ENCODE measurements around the gene CASP9. TPM values are rescaled to one million over a fixed set of nuclear protein-coding genes. Genes with fewer than 3 reads are reported as not detected.
"Not testable (repeated sequence)": the region's sequence is repeated elsewhere in the genome, so short reads cannot be mapped to it uniquely, and the experiment has no call there.

CASP9 gene
- total and polyA plus RNA-seq, 3 experiments from 2014 or later = 9.2 to 9.8 (median 9.6) TPM

- H3K27me3 ChIP-seq (ENCODE audit: insufficient read depth, low read length, poor library complexity, severe bottlenecking) = no peaks in the 10 kb centered on the region
- no peaks in the 10 kb centered on the region for H3K36me3 ChIP-seq (ENCODE audit: insufficient read depth, low read length)
- peak overlapping the region; percentile 92 to 100 (median 100) for H3K27ac Mint-ChIP-seq
- H3K9me3 ChIP-seq (ENCODE audit: low read length) = no peaks in the 10 kb centered on the region
- H3K4me1 Mint-ChIP-seq = peaks cover 48 to 60% (median 56%) of the 10 kb centered on the region in 3 donors
- peaks cover 0 to 1% of the 10 kb centered on the region in 2 donors for H3K27me3 Mint-ChIP-seq
- peak overlapping the region; percentile 79 to 98 (median 88) for H3K4me3 Mint-ChIP-seq
- peak overlapping the region; percentile 91 for H3K27ac ChIP-seq (ENCODE audit: low read depth, low read length)
- H3K36me3 Mint-ChIP-seq = peaks cover 0 to 5% (median 2%) of the 10 kb centered on the region in 3 donors
- POLR2A ChIA-PET = no interaction called here
- peak overlapping the region; percentile 74 for H3K4me3 ChIP-seq (ENCODE audit: low read length)
- H3K4me1 ChIP-seq (ENCODE audit: insufficient read depth, low read length) = peaks cover 21% of the 10 kb centered on the region
- DNase-seq = peak; percentile 98 to 100 (median 100)
- no peaks in the 10 kb centered on the region for H3K9me3 Mint-ChIP-seq
- CTCF ChIA-PET = no interaction called here
Measured at GRCh38 chr1:15524283-15525049, 451 bp upstream of the CASP9 start.

DNA sequence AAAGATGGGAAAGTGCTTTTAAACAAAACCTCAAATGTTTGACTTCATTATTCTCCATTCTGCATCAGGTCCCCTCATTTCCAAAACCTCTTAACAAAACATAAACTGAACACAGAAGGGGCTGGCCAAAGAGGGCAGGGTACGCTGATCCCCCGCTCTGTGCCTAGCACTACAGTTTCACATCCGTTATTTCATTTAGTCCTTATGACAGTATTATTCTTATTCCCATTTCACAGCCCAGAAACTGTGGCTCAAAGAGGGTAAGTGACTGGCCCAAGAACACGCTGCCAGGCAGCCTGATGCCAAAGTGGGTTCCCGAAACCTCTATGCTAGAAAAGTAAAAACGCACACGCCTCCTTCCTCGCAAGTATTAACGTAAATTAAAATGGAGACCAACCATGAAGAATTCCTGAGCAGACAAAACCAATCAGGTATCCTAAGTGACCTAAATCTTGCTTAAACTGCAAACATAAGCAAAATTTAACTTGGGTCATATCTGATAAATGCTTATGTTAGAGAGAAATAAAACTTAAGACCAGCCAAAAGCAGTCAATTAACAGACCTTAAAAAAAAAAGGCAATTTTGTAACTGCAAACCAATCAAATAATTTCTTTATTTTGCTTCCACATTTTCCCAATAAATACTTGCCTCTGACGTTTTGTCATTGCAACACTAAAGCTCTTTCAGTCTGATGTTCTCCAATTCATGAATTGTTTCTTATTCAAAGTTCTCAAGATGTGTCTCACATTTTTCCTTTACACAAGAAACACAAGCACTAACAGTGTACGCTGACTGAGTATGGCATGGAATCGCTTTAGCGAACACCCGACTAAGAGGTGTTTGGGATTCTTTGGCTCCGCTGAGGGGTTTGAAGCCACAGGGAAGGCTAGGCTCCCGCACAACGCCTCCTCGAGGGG is 653 bp downstream of the CASP9 start:
- peak overlapping the region; percentile 79 to 98 (median 88) for H3K4me3 Mint-ChIP-seq
- POLR2A ChIA-PET = no interaction called here

DNA sequence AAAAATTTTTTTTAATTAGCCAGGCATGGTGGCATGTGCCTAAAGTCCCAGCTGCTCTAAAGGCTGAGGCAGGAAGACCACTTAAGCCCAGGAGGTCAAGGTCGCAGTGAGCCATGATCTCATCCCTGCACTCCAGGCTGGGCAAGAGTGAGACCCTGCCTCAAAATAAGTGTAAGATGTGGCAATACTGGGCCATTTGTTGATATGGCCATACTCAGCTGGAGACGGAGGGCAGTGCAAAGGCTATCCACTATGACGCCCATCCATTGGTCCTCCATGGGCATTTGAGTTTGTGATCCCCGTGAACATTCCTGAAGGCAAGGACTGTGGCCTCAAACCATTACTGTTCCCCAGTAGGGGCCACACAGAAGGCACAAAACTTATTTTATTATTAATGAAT is 1.5 kb downstream of the CASP9 start:
- Mint-ChIP-seq H3K27me3 (peaks cover 0 to 1% of the 10 kb centered on the region in 2 donors), H3K4me3 (peak overlapping the region in 4 of 7 donors; percentile 33 to 88 (median 46)), H3K4me1 (peaks cover 37 to 47% (median 42%) of the 10 kb centered on the region in 3 donors), H3K27ac (peak overlapping the region in 2 of 8 donors; percentile 54 to 97), H3K36me3 (peaks cover 0 to 14% (median 4%) of the 10 kb centered on the region in 3 donors), H3K9me3 (no peaks in the 10 kb centered on the region)
- H3K4me1 ChIP-seq (ENCODE audit: insufficient read depth, low read length) = peaks cover 17% of the 10 kb centered on the region
- no peak overlapping the region for H3K4me3 ChIP-seq (ENCODE audit: low read length)
- no peak overlapping the region for H3K27ac ChIP-seq (ENCODE audit: low read depth, low read length)
- no peaks in the 10 kb centered on the region for H3K36me3 ChIP-seq (ENCODE audit: insufficient read depth, low read length)
- ChIA-PET CTCF (no interaction called here), POLR2A (no interaction called here)
- no peak for DNase-seq
- no peaks in the 10 kb centered on the region for H3K27me3 ChIP-seq (ENCODE audit: insufficient read depth, low read length, poor library complexity, severe bottlenecking)
- no peaks in the 10 kb centered on the region for H3K9me3 ChIP-seq (ENCODE audit: low read length)

More for the DNA sequence above, 653 bp downstream of the CASP9 start:
- Mint-ChIP-seq H3K4me1 (peaks cover 44 to 51% (median 50%) of the 10 kb centered on the region in 3 donors), H3K27ac (peak overlapping the region; percentile 92 to 100 (median 100)), H3K36me3 (peaks cover 0 to 6% (median 1%) of the 10 kb centered on the region in 3 donors), H3K9me3 (no peaks in the 10 kb centered on the region), H3K27me3 (peaks cover 0 to 1% of the 10 kb centered on the region in 2 donors)
- no peak for DNase-seq
- no peaks in the 10 kb centered on the region for H3K9me3 ChIP-seq (ENCODE audit: low read length)
- H3K27me3 ChIP-seq (ENCODE audit: insufficient read depth, low read length, poor library complexity, severe bottlenecking) = no peaks in the 10 kb centered on the region
- H3K27ac ChIP-seq (ENCODE audit: low read depth, low read length) = peak overlapping the region; percentile 91
- CTCF ChIA-PET = no interaction called here
- no peaks in the 10 kb centered on the region for H3K36me3 ChIP-seq (ENCODE audit: insufficient read depth, low read length)
- H3K4me3 ChIP-seq (ENCODE audit: low read length) = peak overlapping the region; percentile 74
- H3K4me1 ChIP-seq (ENCODE audit: insufficient read depth, low read length) = peaks cover 21% of the 10 kb centered on the region

GRCh38 chr1:15521206-15521906 is 2.7 kb downstream of the CASP9 start:
- POLR2A ChIA-PET; CTCF ChIA-PET; H3K9me3 Mint-ChIP-seq; DNase-seq; H3K36me3 ChIP-seq (ENCODE audit: insufficient read depth, low read length); H3K9me3 ChIP-seq (ENCODE audit: low read length); H3K4me3 ChIP-seq (ENCODE audit: low read length); H3K27me3 Mint-ChIP-seq; H3K4me3 Mint-ChIP-seq; H3K27ac ChIP-seq (ENCODE audit: low read depth, low read length); H3K27me3 ChIP-seq (ENCODE audit: insufficient read depth, low read length, poor library complexity, severe bottlenecking): not testable (repeated sequence)
- Mint-ChIP-seq H3K27ac (peak overlapping the region in 1 of 8 donors; percentile 52), H3K4me1 (peaks cover 29 to 39% (median 34%) of the 10 kb centered on the region in 3 donors), H3K36me3 (peaks cover 4 to 26% (median 9%) of the 10 kb centered on the region in 3 donors)
- peaks cover 13% of the 10 kb centered on the region for H3K4me1 ChIP-seq (ENCODE audit: insufficient read depth, low read length)

GRCh38 chr1:15519625-15520024 is 4.4 kb downstream of the CASP9 start:
- Histone ChIP-seq H3K4me3 (ENCODE audit: low read length) (no peak overlapping the region), H3K9me3 (ENCODE audit: low read length) (no peaks in the 10 kb centered on the region), H3K27ac (ENCODE audit: low read depth, low read length) (no peak overlapping the region), H3K27me3 (ENCODE audit: insufficient read depth, low read length, poor library complexity, severe bottlenecking) (no peaks in the 10 kb centered on the region), H3K4me1 (ENCODE audit: insufficient read depth, low read length) (peaks cover 5% of the 10 kb centered on the region), H3K36me3 (ENCODE audit: insufficient read depth, low read length) (no peaks in the 10 kb centered on the region)
- Mint-ChIP-seq H3K9me3 (no peaks in the 10 kb centered on the region), H3K27me3 (peaks cover 0 to 1% of the 10 kb centered on the region in 2 donors), H3K4me1 (peaks cover 20 to 31% (median 27%) of the 10 kb centered on the region in 3 donors), H3K4me3 (no peak overlapping the region), H3K27ac (peak overlapping the region in 1 of 8 donors; percentile 47), H3K36me3 (peaks cover 4 to 31% (median 9%) of the 10 kb centered on the region in 3 donors)
- CTCF ChIA-PET = no interaction called here
- no peak for DNase-seq
- POLR2A ChIA-PET = interaction anchor here (0.6 kb wide), 1 partner anchor 11 kb away, joined by 3 read pairs; no protein-coding TSS in a partner anchor

DNA sequence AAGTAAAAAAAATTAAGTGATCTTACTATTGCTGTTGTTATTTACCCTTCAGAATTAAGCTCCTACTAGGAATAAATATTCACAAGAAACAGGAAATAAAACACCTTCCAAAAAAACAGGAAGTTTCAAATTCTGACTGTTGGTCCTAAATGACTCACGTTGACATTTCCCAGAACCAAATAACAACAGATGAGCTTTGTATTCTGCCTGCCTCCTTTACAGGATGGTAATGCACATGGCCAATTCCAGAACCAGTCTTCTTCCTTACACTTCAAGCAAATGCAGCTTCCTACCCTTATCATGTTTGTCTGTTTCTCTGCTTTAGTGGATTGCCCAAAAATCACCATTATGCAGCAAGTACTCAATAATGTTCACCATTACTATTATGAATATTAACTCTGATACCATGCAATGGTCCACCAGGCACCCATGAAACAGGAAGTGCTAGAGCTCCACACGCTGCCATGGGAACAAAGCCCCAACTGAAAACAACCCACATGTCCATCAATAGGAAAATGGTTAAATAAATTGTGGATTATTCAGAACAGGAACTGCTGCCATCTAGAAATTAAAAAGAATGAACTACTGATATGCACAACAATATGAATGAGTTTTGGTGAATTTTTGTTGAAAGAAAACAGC is 8.9 kb downstream of the CASP9 start:
- POLR2A ChIA-PET = interaction anchor here (0.6 kb wide), 1 partner anchor 150 kb away, joined by 3 read pairs; no protein-coding TSS in a partner anchor
- Mint-ChIP-seq H3K36me3 (peaks cover 4 to 58% (median 21%) of the 10 kb centered on the region in 3 donors), H3K27ac (peak overlapping the region in 1 of 8 donors; percentile 12), H3K4me1 (peaks cover 12 to 24% (median 14%) of the 10 kb centered on the region in 3 donors), H3K9me3 (no peaks in the 10 kb centered on the region), H3K4me3 (no peak overlapping the region), H3K27me3 (peaks cover 0 to 3% of the 10 kb centered on the region in 2 donors)
- H3K4me3 ChIP-seq (ENCODE audit: low read length) = no peak overlapping the region
- peaks cover 5% of the 10 kb centered on the region for H3K36me3 ChIP-seq (ENCODE audit: insufficient read depth, low read length)
- no peak for DNase-seq
- CTCF ChIA-PET = no interaction called here
- H3K27ac ChIP-seq (ENCODE audit: low read depth, low read length) = no peak overlapping the region
- no peaks in the 10 kb centered on the region for H3K27me3 ChIP-seq (ENCODE audit: insufficient read depth, low read length, poor library complexity, severe bottlenecking)
- H3K9me3 ChIP-seq (ENCODE audit: low read length) = no peaks in the 10 kb centered on the region
- peaks cover 5% of the 10 kb centered on the region for H3K4me1 ChIP-seq (ENCODE audit: insufficient read depth, low read length)

GRCh38 chr1:15514557-15514956 is 9.5 kb downstream of the CASP9 start:
- H3K36me3 ChIP-seq (ENCODE audit: insufficient read depth, low read length); H3K27me3 ChIP-seq (ENCODE audit: insufficient read depth, low read length, poor library complexity, severe bottlenecking); H3K4me3 Mint-ChIP-seq; H3K4me3 ChIP-seq (ENCODE audit: low read length); H3K27me3 Mint-ChIP-seq; DNase-seq; H3K9me3 Mint-ChIP-seq; H3K27ac Mint-ChIP-seq; POLR2A ChIA-PET; H3K27ac ChIP-seq (ENCODE audit: low read depth, low read length); H3K9me3 ChIP-seq (ENCODE audit: low read length); CTCF ChIA-PET; H3K4me1 ChIP-seq (ENCODE audit: insufficient read depth, low read length): not testable (repeated sequence)
- Mint-ChIP-seq H3K4me1 (peaks cover 12 to 24% (median 14%) of the 10 kb centered on the region in 3 donors), H3K36me3 (peaks cover 4 to 58% (median 21%) of the 10 kb centered on the region in 3 donors)

Measured in CD8-positive, alpha-beta memory T cell (primary cell).